H9 (cell line): ENCODE results near the gene CCIN. TPM values are rescaled to one million over a fixed set of nuclear protein-coding genes. Genes with fewer than 3 reads are reported as not detected.

ENCODE experiments used
- DNase-seq: peaks from one replicate; pipeline ENCODE4 v3.0.0-alpha.2; 2017
- H2AFZ ChIP-seq: one replicate; pipeline ENCODE4 v1.6.1; 2013; ENCODE audit warnings: mild to moderate bottlenecking, low read length, control low read depth, moderate library complexity
- H2AK5ac ChIP-seq: 2 replicates; pipeline ENCODE4 v1.6.1; 2013; ENCODE audit warnings: low read length, control low read depth, mixed read lengths; ENCODE audit not compliant: insufficient read length
- H2BK120ac ChIP-seq: one replicate; pipeline ENCODE4 v1.6.1; 2013; ENCODE audit warnings: low read depth, mild to moderate bottlenecking, low read length, control low read depth, inconsistent platforms; ENCODE audit not compliant: poor library complexity, severe bottlenecking
- H2BK12ac ChIP-seq: 2 replicates; pipeline ENCODE4 v1.6.1; 2013; ENCODE audit warnings: low read length, control low read depth, mixed read lengths, low read depth; ENCODE audit not compliant: insufficient read length
- H2BK15ac ChIP-seq: 2 replicates; pipeline ENCODE4 v1.6.1; 2013; ENCODE audit warnings: low read depth, low read length, control low read depth
- H2BK20ac ChIP-seq: one replicate; pipeline ENCODE4 v1.6.1; 2013; ENCODE audit warnings: low read depth, mild to moderate bottlenecking, low read length, control low read depth, inconsistent platforms; ENCODE audit not compliant: poor library complexity, severe bottlenecking
- H2BK5ac ChIP-seq: 2 replicates; pipeline ENCODE4 v1.6.1; 2013; ENCODE audit warnings: low read length, control low read depth, mixed read lengths; ENCODE audit not compliant: insufficient read length
- H3K14ac ChIP-seq: 2 replicates; pipeline ENCODE4 v1.6.1; 2013; ENCODE audit warnings: low read length, control low read depth; ENCODE audit not compliant: insufficient read depth
- H3K18ac ChIP-seq: 2 replicates; pipeline ENCODE4 v1.6.1; 2013; ENCODE audit warnings: low read depth, mild to moderate bottlenecking, mixed read lengths, low read length, control low read depth; ENCODE audit not compliant: insufficient read length
- H3K23ac ChIP-seq: 2 replicates; pipeline ENCODE4 v1.6.1; 2013; ENCODE audit warnings: low read length, control low read depth, mixed read lengths, low read depth; ENCODE audit not compliant: insufficient read length
- H3K23me2 ChIP-seq: 2 replicates; pipeline ENCODE4 v1.6.1; 2013; ENCODE audit warnings: low read depth, mild to moderate bottlenecking, mixed read lengths, low read length, control low read depth; ENCODE audit not compliant: insufficient read length, poor library complexity, severe bottlenecking
- H3K27ac ChIP-seq: 2 replicates; pipeline ENCODE4 v1.5.1; 2013; ENCODE audit warnings: low read length, control low read depth, mixed read lengths, low read depth; ENCODE audit not compliant: insufficient read length
- H3K27me3 ChIP-seq: 2 replicates; pipeline ENCODE4 v1.6.1; 2013; ENCODE audit warnings: low read length, control low read depth, inconsistent platforms; ENCODE audit not compliant: insufficient read depth
- H3K4ac ChIP-seq: 2 replicates; pipeline ENCODE4 v1.6.1; 2013; ENCODE audit warnings: low read depth, mild to moderate bottlenecking, control low read depth, inconsistent platforms, low read length, moderate library complexity
- H3K4me1 ChIP-seq: 2 replicates; pipeline ENCODE4 v1.6.1; 2013; ENCODE audit warnings: low read length, control low read depth, inconsistent platforms; ENCODE audit not compliant: insufficient read depth
- H3K4me2 ChIP-seq: 2 replicates; pipeline ENCODE4 v1.6.1; 2013; ENCODE audit warnings: low read length, control low read depth, mixed read lengths; ENCODE audit not compliant: insufficient read length, insufficient read depth
- H3K56ac ChIP-seq: 2 replicates; pipeline ENCODE4 v1.6.1; 2013; ENCODE audit warnings: low read depth, mild to moderate bottlenecking, mixed read lengths, low read length, control low read depth; ENCODE audit not compliant: insufficient read length
- H3K79me1 ChIP-seq: 2 replicates; pipeline ENCODE4 v1.6.1; 2013; ENCODE audit warnings: low read depth, mild to moderate bottlenecking, moderate library complexity, low read length, control low read depth, inconsistent platforms; ENCODE audit not compliant: insufficient read depth, poor library complexity, severe bottlenecking
- H3K79me2 ChIP-seq: 2 replicates; pipeline ENCODE4 v1.6.1; 2013; ENCODE audit warnings: low read length, control low read depth, inconsistent platforms; ENCODE audit not compliant: insufficient read depth
- H3K9ac ChIP-seq: 2 replicates; pipeline ENCODE4 v1.6.1; 2013; ENCODE audit warnings: low read length, control low read depth, mixed read lengths; ENCODE audit not compliant: insufficient read length; ENCODE audit errors: extremely low read depth
- H3K9me3 ChIP-seq: one replicate; pipeline ENCODE4 v1.6.1; 2013; ENCODE audit warnings: low read depth, low read length, inconsistent platforms; ENCODE audit not compliant: control insufficient read depth
- H3T11ph ChIP-seq: one replicate; pipeline ENCODE4 v1.6.1; 2013; ENCODE audit warnings: mild to moderate bottlenecking, low read length, control low read depth, inconsistent platforms
- H4K20me1 ChIP-seq: one replicate; pipeline ENCODE4 v1.6.1; 2013; ENCODE audit not compliant: control insufficient read depth, insufficient read length, insufficient read depth
- H4K5ac ChIP-seq: 2 replicates; pipeline ENCODE4 v1.6.1; 2013; ENCODE audit warnings: low read depth, mild to moderate bottlenecking, mixed read lengths, low read length, control low read depth; ENCODE audit not compliant: insufficient read length
- H4K8ac ChIP-seq: replicated peaks from 2 replicates; pipeline ENCODE4 v1.6.1; 2013; ENCODE audit warnings: low read length, control low read depth, mixed read lengths, low read depth; ENCODE audit not compliant: insufficient read length
- H4K91ac ChIP-seq: 2 replicates; pipeline ENCODE4 v1.6.1; 2013; ENCODE audit warnings: low read depth, mild to moderate bottlenecking, moderate library complexity, mixed read lengths, low read length, control low read depth; ENCODE audit not compliant: insufficient read length
- H3K27ac Mint-ChIP-seq, 3 experiments: 2 replicates in 2 of 3; 3 replicates in 1 of 3; pipeline ENCODE4 v1.8.0; 2020 to 2021; ENCODE audit warnings: mixed read lengths in 3 of 3, mild to moderate bottlenecking in 1 of 3, moderate library complexity in 1 of 3
- H3K27me3 Mint-ChIP-seq: 2 replicates; pipeline ENCODE4 v1.8.0; 2021; ENCODE audit warnings: low read depth, mild to moderate bottlenecking, moderate library complexity, mixed read lengths
- H3K36me3 Mint-ChIP-seq, 3 experiments: 2 replicates in 2 of 3; 3 replicates in 1 of 3; pipeline ENCODE4 v1.8.0; 2020 to 2021; ENCODE audit warnings: low read depth in 3 of 3, mixed read lengths in 3 of 3; ENCODE audit not compliant: insufficient read depth in 1 of 3
- H3K4me1 Mint-ChIP-seq, 2 experiments: 2 replicates each; pipeline ENCODE4 v1.8.0; 2020; ENCODE audit warnings: mixed read lengths in 2 of 2
- H3K4me3 Mint-ChIP-seq, 2 experiments: 2 replicates in 1 of 2; 3 replicates in 1 of 2; pipeline ENCODE4 v1.8.0; 2020 to 2021; ENCODE audit warnings: mild to moderate bottlenecking in 2 of 2, mixed read lengths in 2 of 2, moderate library complexity in 1 of 2
- H3K9me3 Mint-ChIP-seq, 2 experiments: 2 replicates in 1 of 2; 3 replicates in 1 of 2; pipeline ENCODE4 v1.8.0; 2020; ENCODE audit warnings: mild to moderate bottlenecking in 2 of 2, mixed read lengths in 2 of 2, moderate library complexity in 1 of 2
- CTCF ChIP-seq: fragments of 200-600 bp; sonication (generic); conservative IDR thresholded peaks from 3 replicates; pipeline ENCODE4 v1.8.0; 2021; ENCODE audit warnings: antibody characterized with exemption, mild to moderate bottlenecking
- WGBS: extraction: QIAGEN DNeasy Blood & Tissue Kit; methylation state at CpG from one replicate; pipeline ENCODE4 v1.1.7; 2013; ENCODE audit warnings: missing lambda C conversion rate, low lambda C conversion rate, mixed read lengths; ENCODE audit not compliant: insufficient read length; ENCODE audit errors: extremely low coverage; 5-methylcytosine and 5-hydroxymethylcytosine counted together
- total RNA-seq: library from RNA; stranded (reverse); gene quantifications from 2 replicates; pipeline ENCODE4 v1.2.1, GENCODE V29; 2021

The CCIN gene
- total RNA-seq, 1 experiment from 2014 or later: not detected

DNA sequence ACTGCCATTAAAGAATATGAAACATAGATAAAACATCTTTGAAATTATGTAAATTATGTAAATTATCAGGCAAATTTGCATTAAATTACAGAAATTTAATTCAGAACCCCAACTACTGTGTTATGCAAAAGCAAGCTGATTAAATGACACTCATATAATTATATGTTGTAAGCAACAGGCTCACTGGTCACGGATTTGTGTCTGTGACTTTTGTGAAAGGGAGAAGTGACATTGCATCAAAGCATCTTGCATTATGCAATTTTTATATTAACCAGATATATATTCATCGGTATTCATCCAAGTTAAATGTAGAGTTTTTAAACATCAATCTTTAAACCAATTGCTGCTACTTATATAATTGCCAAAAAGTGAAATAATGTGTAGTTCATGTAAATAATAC is 45.7 kb upstream of the CCIN start:
- WGBS: no CpG with 5 or more reads among the region's 2 CpGs
- no peaks in the 10 kb centered on the region for H3K9me3 Mint-ChIP-seq

More for the DNA sequence above, 45.7 kb upstream of the CCIN start:
- Histone ChIP-seq H3K4ac (no peak overlapping the region), H3K56ac (no peak overlapping the region), H2AK5ac (no peak overlapping the region), H3K18ac (no peak overlapping the region), H3K79me2 (no peaks in the 10 kb centered on the region), H3K9me3 (no peaks in the 10 kb centered on the region), H2AFZ (no peak overlapping the region), H2BK15ac (no peak overlapping the region), H2BK5ac (no peak overlapping the region), H3K27ac (no peak overlapping the region), H4K5ac (no peak overlapping the region), H3T11ph (no peak overlapping the region), H2BK120ac (no peak overlapping the region), H3K14ac (no peak overlapping the region), H3K23ac (no peak overlapping the region), H3K4me1 (no peaks in the 10 kb centered on the region), H3K79me1 (no peaks in the 10 kb centered on the region), H3K9ac (no peak overlapping the region), H4K91ac (no peak overlapping the region), H4K20me1 (no peaks in the 10 kb centered on the region), H3K23me2 (no peaks in the 10 kb centered on the region), H3K27me3 (no peaks in the 10 kb centered on the region), H4K8ac (no peak overlapping the region), H3K4me2 (no peak overlapping the region), H2BK12ac (no peak overlapping the region), H2BK20ac (no peak overlapping the region)
- DNase-seq: no peak
- Mint-ChIP-seq H3K4me1 (peaks cover 5 to 21% of the 10 kb centered on the region in 2 experiments; a peak in 3 of 4 replicates), H3K27me3 (peaks cover 13% of the 10 kb centered on the region), H3K36me3 (peaks cover 1 to 7% (median 3%) of the 10 kb centered on the region in 3 experiments; a peak in 4 of 7 replicates), H3K4me3 (no peak overlapping the region), H3K27ac (no peak overlapping the region)
- no peak for TF ChIP-seq CTCF
